Astrocyte (in vitro differentiated cells and primary cell): ENCODE results near the gene RALY. TPM values are rescaled to one million over a fixed set of nuclear protein-coding genes. Genes with fewer than 3 reads are reported as not detected.
A peak's percentile ranks its signal among the peaks of the same experiment; 100 is the strongest.

Source experiments
- DNase-seq: peaks from one replicate; pipeline ENCODE4 v3.0.0-alpha.2; 2010; ENCODE audit warnings: low read depth
- FAIRE-seq: peaks from 2 replicates; lab custom pipeline; 2011; peaks lifted over from hg19 to GRCh38; lab: Jason Lieb, UNC
- H2AFZ ChIP-seq: 2 replicates; pipeline ENCODE4 v1.6.0; 2012; ENCODE audit warnings: low read depth, low read length, inconsistent platforms
- H3K27ac ChIP-seq: 2 replicates; pipeline ENCODE4 v1.5.1; 2011; ENCODE audit warnings: low read depth, low read length, inconsistent platforms
- H3K27me3 ChIP-seq: 2 replicates; pipeline ENCODE4 v1.6.0; 2011; ENCODE audit warnings: low read length, inconsistent platforms; ENCODE audit not compliant: insufficient read depth
- H3K36me3 ChIP-seq: 2 replicates; pipeline ENCODE4 v1.5.1; 2011; ENCODE audit warnings: low read length, inconsistent platforms; ENCODE audit not compliant: insufficient read depth
- H3K4me1 ChIP-seq: 2 replicates; pipeline ENCODE4 v1.5.1; 2011; ENCODE audit warnings: low read length, inconsistent platforms; ENCODE audit not compliant: insufficient read depth
- H3K4me2 ChIP-seq: 2 replicates; pipeline ENCODE4 v1.6.0; 2012; ENCODE audit warnings: low read length, inconsistent platforms
- H3K4me3 ChIP-seq: 2 replicates; pipeline ENCODE4 v1.5.1; 2011; ENCODE audit warnings: low read depth, mild to moderate bottlenecking, low read length, inconsistent platforms; ENCODE audit not compliant: insufficient read depth
- H3K79me2 ChIP-seq: 2 replicates; pipeline ENCODE4 v1.6.0; 2012; ENCODE audit warnings: mild to moderate bottlenecking, low read length, inconsistent platforms; ENCODE audit not compliant: insufficient read depth
- H3K9ac ChIP-seq: 2 replicates; pipeline ENCODE4 v1.6.0; 2012; ENCODE audit warnings: mild to moderate bottlenecking, low read length, inconsistent platforms
- H3K9me3 ChIP-seq: 2 replicates; pipeline ENCODE4 v1.5.1; 2012; ENCODE audit warnings: low read depth, mild to moderate bottlenecking, low read length, inconsistent platforms; ENCODE audit not compliant: insufficient read depth
- H4K20me1 ChIP-seq: 2 replicates; pipeline ENCODE4 v1.6.0; 2012; ENCODE audit warnings: low read length, inconsistent platforms; ENCODE audit not compliant: insufficient read depth
- H3K27ac Mint-ChIP-seq: one replicate; pipeline ENCODE4 v1.8.0; 2021; ENCODE audit warnings: mild to moderate bottlenecking, mixed read lengths; ENCODE audit not compliant: unreplicated experiment
- H3K27me3 Mint-ChIP-seq: one replicate; pipeline ENCODE4 v1.8.0; 2021; ENCODE audit warnings: low read depth, mixed read lengths; ENCODE audit not compliant: unreplicated experiment
- H3K36me3 Mint-ChIP-seq: one replicate; pipeline ENCODE4 v1.8.0; 2021; ENCODE audit warnings: low read depth, mixed read lengths; ENCODE audit not compliant: unreplicated experiment
- H3K4me1 Mint-ChIP-seq: one replicate; pipeline ENCODE4 v1.8.0; 2021; ENCODE audit warnings: low read depth, mixed read lengths; ENCODE audit not compliant: unreplicated experiment
- H3K4me3 Mint-ChIP-seq: one replicate; pipeline ENCODE4 v1.8.0; 2021; ENCODE audit warnings: mild to moderate bottlenecking, moderate library complexity, mixed read lengths; ENCODE audit not compliant: unreplicated experiment
- H3K9me3 Mint-ChIP-seq: one replicate; pipeline ENCODE4 v1.8.0; 2021; ENCODE audit warnings: mild to moderate bottlenecking, mixed read lengths; ENCODE audit not compliant: unreplicated experiment
- CTCF ChIP-seq: IDR thresholded peaks from 2 replicates; pipeline ENCODE4 v1.5.1; 2011; ENCODE audit warnings: low read depth, mild to moderate bottlenecking, inconsistent platforms, low read length, moderate library complexity; ENCODE audit not compliant: insufficient read depth
- EZH2 ChIP-seq: IDR thresholded peaks from 2 replicates; pipeline ENCODE4 v1.6.1; 2012; ENCODE audit warnings: mild to moderate bottlenecking, low read length, inconsistent platforms; ENCODE audit not compliant: insufficient read depth
- total RNA-seq: library from RNA; stranded (reverse); gene quantifications from 2 replicates; pipeline ENCODE4 v1.2.1, GENCODE V29; 2021

RALY gene
- total RNA-seq, 1 donor from 2014 or later = 105 TPM

- peak overlapping the region; percentile 93 for H3K4me3 Mint-ChIP-seq
- H3K27ac Mint-ChIP-seq = peak overlapping the region; percentile 97
Observed at GRCh38 chr20:33992145-33992922, 1.4 kb upstream of the RALY start.

DNA sequence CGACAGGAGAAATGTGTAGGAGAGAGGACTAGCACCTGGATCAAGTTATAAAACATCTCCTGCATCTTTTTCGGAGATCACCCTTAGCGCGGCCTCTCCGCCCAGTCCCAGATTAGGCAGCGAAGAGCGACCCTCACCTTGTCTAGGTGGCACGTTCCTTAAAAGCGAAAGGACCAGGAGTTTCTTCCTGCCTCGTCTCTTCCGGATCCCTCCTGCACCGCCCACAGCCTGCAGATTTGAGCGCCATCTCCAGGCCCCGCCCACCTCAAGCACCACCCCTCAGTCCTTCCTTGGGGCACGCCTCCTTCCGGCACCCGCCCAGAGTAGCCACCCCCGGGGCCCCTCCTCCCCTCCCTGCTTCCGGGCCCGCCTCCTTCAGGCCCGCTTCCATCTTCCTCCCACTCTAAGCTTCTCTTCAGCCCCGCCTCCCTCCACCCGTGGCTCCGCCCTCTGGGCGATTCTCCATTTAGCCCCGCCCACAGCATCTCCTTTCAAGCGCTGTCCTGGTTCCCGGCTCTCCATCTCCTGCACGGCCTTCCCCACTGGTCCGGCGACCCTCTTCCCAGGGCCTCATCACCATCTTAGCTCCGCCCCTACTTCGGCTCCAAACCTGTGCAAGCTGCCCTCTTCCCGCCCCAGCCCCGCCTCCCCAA, 662 bp upstream of the RALY start:
- Mint-ChIP-seq H3K27ac (peak overlapping the region; percentile 97), H3K4me1 (peaks cover 13% of the 10 kb centered on the region), H3K9me3 (peaks cover 1% of the 10 kb centered on the region), H3K27me3 (no peaks in the 10 kb centered on the region), H3K36me3 (peaks cover 12% of the 10 kb centered on the region), H3K4me3 (peak overlapping the region; percentile 93)
- Histone ChIP-seq H3K9me3 (no peaks in the 10 kb centered on the region), H2AFZ (peak overlapping the region; percentile 85), H3K36me3 (no peaks in the 10 kb centered on the region), H3K4me1 (peaks cover 21% of the 10 kb centered on the region), H3K79me2 (peaks cover 42% of the 10 kb centered on the region), H4K20me1 (peaks cover 37% of the 10 kb centered on the region), H3K9ac (peak overlapping the region; percentile 94), H3K4me2 (peak overlapping the region; percentile 85), H3K4me3 (peak overlapping the region; percentile 94), H3K27me3 (no peaks in the 10 kb centered on the region), H3K27ac (peak overlapping the region; percentile 85)
- no peak for TF ChIP-seq EZH2
- no peak for TF ChIP-seq CTCF
- FAIRE-seq (no peak), DNase-seq (peak; percentile 96)

More at GRCh38 chr20:33992145-33992922, 1.4 kb upstream of the RALY start:
- H3K4me1 ChIP-seq = peaks cover 21% of the 10 kb centered on the region
- peak overlapping the region; percentile 94 for H3K4me3 ChIP-seq
- Mint-ChIP-seq H3K27me3 (no peaks in the 10 kb centered on the region), H3K9me3 (peaks cover 1% of the 10 kb centered on the region), H3K4me1 (peaks cover 10% of the 10 kb centered on the region), H3K36me3 (peaks cover 10% of the 10 kb centered on the region)
- H3K9me3 ChIP-seq = no peaks in the 10 kb centered on the region
- FAIRE-seq (no peak), DNase-seq (peak; percentile 36)
- TF ChIP-seq CTCF = no peak
- no peak for TF ChIP-seq EZH2
- H2AFZ ChIP-seq = peak overlapping the region; percentile 85
- H3K36me3 ChIP-seq = no peaks in the 10 kb centered on the region
- peaks cover 35% of the 10 kb centered on the region for H3K79me2 ChIP-seq
- H3K27ac ChIP-seq = peak overlapping the region; percentile 76
- no peaks in the 10 kb centered on the region for H3K27me3 ChIP-seq
- H3K4me2 ChIP-seq = peak overlapping the region; percentile 85
- H3K9ac ChIP-seq = peak overlapping the region; percentile 86
- peaks cover 30% of the 10 kb centered on the region for H4K20me1 ChIP-seq
